Measurements from ENCODE around the gene ADRM1.

ADRM1 gene

DNA sequence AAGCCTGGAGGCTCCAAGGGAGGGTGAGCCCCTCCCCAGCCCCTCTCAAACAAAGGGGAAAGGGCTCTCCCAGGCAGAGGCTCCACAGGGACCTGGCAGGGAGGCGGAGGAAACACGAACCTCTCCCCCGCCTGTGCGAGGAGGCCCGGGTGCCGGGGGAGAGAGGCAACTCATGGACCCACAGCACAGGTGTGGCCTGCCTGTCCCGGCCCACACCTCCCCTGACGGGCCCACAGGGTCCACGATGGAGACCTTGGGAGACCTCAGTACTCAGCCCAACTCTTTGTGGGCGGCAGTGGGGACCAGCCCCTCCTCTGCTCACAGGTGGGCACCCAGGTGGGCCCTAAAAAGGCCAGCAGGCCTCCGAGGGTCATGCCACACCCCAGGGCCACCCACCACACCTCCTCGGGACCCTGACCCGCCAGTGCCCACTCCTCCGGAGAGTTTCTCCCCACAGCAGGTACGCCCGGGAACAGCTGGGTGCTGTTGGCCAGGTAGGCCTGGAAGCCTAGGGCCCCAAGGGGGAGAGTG is 52.1 kb downstream of the ADRM1 start:
- no peak for DNase-seq (ENCODE audit: low read depth)

DNA sequence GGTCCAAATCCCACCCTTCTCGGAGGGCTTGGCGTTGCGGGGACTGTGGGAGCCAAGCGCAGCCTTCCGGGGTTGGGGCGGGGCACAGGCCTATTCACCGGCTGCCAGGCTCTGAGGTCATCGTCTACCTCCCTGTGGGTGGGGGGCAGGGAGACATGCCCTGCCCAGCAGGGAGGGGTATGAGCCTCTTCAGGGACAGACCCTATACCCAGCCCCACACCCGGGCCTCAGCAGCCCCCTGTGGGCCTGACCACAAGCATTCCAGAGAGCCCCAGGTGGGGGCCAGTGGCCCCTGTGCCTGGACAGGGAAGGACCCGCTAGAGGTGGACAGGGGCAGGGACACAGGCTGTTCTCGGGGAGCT is 52.7 kb downstream of the ADRM1 start:
- no peak for DNase-seq (ENCODE audit: low read depth)

DNA sequence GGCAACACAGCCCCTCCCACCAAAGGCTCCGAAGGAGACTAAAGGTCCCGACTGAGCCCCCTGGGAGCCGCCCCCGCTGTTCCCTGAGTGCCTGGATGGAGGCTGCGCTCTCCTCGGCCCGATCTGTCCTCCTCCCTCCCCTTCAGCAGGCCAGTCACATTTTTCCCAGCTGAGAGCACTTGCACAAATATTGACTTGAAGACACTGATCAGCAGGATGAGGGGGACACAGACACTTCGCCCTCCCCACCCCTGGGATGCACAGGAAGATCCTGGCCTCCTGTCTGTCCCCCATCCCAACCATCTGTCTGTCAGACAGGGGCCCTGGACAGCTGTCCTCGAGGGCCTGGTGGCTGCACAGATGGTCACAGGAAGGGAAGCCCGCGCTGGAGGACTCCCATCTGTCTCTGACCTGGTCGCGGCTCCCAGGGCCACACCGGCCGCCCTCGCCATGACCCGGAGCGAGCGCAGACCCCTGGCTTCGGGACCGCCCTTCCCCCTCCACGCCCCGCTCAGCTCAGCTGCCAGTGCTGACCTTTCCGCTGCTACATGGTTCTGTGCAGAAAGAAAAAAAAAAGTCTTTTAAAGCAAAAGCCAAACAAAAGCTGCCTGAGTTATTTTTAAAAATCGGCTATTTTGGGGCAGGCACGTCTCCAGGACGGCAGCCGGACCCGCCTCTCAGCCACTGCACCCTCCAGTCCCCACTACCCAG is 53.2 kb downstream of the ADRM1 start:
- DNase-seq (ENCODE audit: low read depth) = no peak

DNA sequence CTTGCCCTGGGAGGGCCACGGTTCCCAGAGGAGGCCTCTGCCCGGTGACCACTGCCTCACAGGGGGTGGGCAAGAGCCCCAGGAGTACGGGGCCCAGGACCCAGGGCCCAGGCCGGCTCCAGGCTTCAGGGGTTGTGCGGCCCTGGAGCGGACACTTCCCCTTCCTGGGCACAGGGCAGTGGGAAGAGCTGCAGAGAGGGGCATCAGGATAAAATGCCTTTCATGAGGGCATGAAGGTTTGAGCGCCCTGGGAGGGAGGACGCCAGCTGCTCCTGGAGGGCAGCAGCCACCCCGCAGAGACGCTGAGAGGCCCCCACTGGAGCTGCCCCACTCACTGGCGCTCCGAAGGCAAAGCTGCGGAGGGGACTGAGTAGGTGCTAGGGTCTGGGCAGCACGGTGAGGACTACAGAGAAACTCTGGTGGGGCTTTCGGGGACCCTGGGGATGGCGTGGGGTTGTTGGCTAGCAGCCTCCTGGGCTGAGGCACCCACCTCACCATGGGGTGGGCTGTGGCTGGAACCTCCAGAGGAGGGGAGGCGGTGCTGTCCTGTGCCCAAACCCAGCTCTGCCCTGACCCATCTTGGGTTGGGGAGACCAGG is 53.9 kb downstream of the ADRM1 start:
- no peak for DNase-seq (ENCODE audit: low read depth)

DNA sequence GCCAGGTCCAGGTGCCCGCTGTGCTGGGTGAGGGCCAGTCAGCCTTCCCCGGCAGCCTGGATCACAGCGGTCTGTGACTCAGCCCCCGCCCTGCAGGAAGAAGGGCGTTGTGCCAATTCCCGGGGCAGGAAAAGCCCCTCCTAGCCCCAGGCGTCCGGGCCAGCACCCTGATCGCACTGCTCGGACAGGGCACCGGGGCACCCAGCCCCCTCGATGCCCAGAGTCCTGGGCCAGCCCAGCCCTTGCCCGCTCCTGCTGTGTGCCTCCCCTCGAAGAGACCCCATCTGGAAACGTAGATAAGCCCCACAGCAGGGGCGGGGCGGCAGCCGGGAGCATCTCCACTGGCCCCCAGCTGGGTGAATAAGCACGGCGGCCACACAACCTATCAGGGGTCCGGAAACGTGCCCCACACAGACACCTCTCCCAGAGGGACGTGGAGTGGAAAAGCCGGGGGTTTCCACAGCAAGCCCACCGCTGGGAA is 54.4 kb downstream of the ADRM1 start:
- DNase-seq (ENCODE audit: low read depth) = no peak

DNA sequence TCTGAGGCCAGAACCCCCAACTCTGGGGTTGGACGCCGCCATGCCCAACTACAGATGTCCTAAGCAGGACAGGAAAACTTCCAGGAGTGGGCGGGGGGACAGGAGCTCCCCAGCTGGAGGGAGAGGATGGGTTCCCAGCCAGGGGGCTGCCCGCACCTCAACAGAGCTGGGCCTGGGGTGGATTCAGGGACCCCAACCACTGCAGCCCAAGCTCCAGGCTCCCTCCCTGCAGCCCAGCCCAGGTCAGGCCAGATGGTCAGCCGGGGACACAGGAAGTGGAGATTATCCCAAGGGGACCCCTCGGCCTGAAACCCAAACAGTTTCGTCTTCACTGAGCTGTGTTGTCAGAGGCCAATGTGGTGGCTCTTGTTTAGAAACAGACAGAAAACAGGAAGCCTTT is 54.9 kb downstream of the ADRM1 start:
- no peak for DNase-seq (ENCODE audit: low read depth)
